ENCODE measurements around the gene FSTL4. TPM values are rescaled to one million over a fixed set of nuclear protein-coding genes. Genes with fewer than 3 reads are reported as not detected.

FSTL4 gene
- total and polyA plus RNA-seq, 4 donors = 0.42 TPM; not detected in 3

- H3K4me3 ChIP-seq (ENCODE audit: low read length in 2 of 2) = no peak overlapping the region
- intact Hi-C loops (cut with DNase I) = no loop called here
- WGBS, 2 donors = 44 to 54% methylated on average over 5 of the region's 5 CpGs
- H3K27me3 ChIP-seq (ENCODE audit: control insufficient read depth in 1 of 2, insufficient read depth in 2 of 2, low read length in 1 of 2) = no peaks in the 10 kb centered on the region
- DNase-seq (no peak), ATAC-seq (ENCODE audit: low FRiP score) (no peak)
- no peaks in the 10 kb centered on the region for H3K9me3 ChIP-seq (ENCODE audit: control insufficient read depth, low read length)
- no peaks in the 10 kb centered on the region for H3K4me1 ChIP-seq (ENCODE audit: control insufficient read depth in 1 of 2, insufficient read depth in 2 of 2, low read length in 2 of 2)
- no peaks in the 10 kb centered on the region for H3K36me3 ChIP-seq (ENCODE audit: control insufficient read depth in 1 of 2, insufficient read depth in 2 of 2, low read length in 1 of 2)
- H3K27ac ChIP-seq (ENCODE audit: low read depth in 1 of 2, low read length in 2 of 2) = no peak overlapping the region
Observed at GRCh38 chr5:133319905-133320520, 292.3 kb downstream of the FSTL4 start.

DNA sequence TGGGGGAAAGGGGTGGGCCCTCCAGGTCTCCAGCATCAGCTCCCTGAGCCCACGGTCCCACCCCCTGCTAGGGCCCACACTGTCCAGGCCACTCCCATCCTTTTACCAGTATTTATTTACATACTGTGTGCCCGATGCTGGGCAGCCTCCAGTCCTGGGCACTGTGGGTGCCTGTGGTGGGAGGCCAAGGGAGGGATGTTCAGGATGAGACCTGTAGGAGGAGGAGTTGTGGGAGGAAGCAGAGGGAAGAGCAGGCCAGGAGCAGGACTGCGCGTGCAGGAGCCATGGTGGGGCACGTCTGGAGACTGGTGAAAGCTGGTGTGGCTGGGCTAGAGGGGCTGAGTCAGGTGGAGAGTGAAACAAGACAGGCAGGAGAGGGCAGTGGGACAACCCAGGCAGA is 293.1 kb downstream of the FSTL4 start:
- ATAC-seq (ENCODE audit: low FRiP score) (no peak), DNase-seq (no peak)
- Histone ChIP-seq H3K36me3 (ENCODE audit: control insufficient read depth in 1 of 2, insufficient read depth in 2 of 2, low read length in 1 of 2) (no peaks in the 10 kb centered on the region), H3K9me3 (ENCODE audit: control insufficient read depth, low read length) (no peaks in the 10 kb centered on the region), H3K27ac (ENCODE audit: low read depth in 1 of 2, low read length in 2 of 2) (no peak overlapping the region), H3K4me3 (ENCODE audit: low read length in 2 of 2) (no peak overlapping the region), H3K27me3 (ENCODE audit: control insufficient read depth in 1 of 2, insufficient read depth in 2 of 2, low read length in 1 of 2) (no peaks in the 10 kb centered on the region), H3K4me1 (ENCODE audit: control insufficient read depth in 1 of 2, insufficient read depth in 2 of 2, low read length in 2 of 2) (no peaks in the 10 kb centered on the region)
- intact Hi-C loops (cut with DNase I) = no loop called here
- 58 to 63% methylated on average over 5 of the region's 5 CpGs for WGBS, 2 donors

DNA sequence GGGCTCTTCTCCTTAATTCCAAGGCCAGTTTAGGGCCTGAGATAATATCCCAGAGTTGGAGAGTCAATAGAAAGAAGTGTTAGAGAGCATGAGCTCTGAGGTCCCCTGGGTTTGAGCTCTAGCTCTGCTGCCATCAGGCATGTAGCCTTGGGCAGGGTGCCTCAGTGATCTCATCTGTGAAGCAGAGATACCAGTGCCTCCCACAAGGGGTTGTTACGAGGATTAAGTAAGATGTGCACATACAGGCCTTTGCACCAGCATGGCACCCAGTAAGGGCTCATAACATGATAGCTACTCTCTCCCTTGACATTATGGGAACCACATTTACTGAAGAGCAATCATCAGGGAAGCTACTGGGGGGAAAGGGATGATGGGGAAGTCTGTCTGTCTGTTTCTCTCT is 294.8 kb downstream of the FSTL4 start:
- no peaks in the 10 kb centered on the region for H3K4me1 ChIP-seq (ENCODE audit: control insufficient read depth in 1 of 2, insufficient read depth in 2 of 2, low read length in 2 of 2)
- intact Hi-C loops (cut with DNase I) = no loop called here
- no peaks in the 10 kb centered on the region for H3K27me3 ChIP-seq (ENCODE audit: control insufficient read depth in 1 of 2, insufficient read depth in 2 of 2, low read length in 1 of 2)
- no peak overlapping the region for H3K4me3 ChIP-seq (ENCODE audit: low read length in 2 of 2)
- ATAC-seq (ENCODE audit: low FRiP score) = no peak
- no peak for DNase-seq
- no peaks in the 10 kb centered on the region for H3K9me3 ChIP-seq (ENCODE audit: control insufficient read depth, low read length)
- no peak overlapping the region for H3K27ac ChIP-seq (ENCODE audit: low read depth in 1 of 2, low read length in 2 of 2)
- no peaks in the 10 kb centered on the region for H3K36me3 ChIP-seq (ENCODE audit: control insufficient read depth in 1 of 2, insufficient read depth in 2 of 2, low read length in 1 of 2)
- WGBS, 2 donors = 35 to 53% methylated on average over 1 of the region's 1 CpG

GRCh38 chr5:133316346-133317343 is 295.7 kb downstream of the FSTL4 start:
- H3K9me3 ChIP-seq (ENCODE audit: control insufficient read depth, low read length) = no peaks in the 10 kb centered on the region
- WGBS, 2 donors = 75 to 80% methylated on average over 22 of the region's 22 CpGs
- intact Hi-C loops (cut with DNase I) = no loop called here
- H3K4me3 ChIP-seq (ENCODE audit: low read length in 2 of 2) = no peak overlapping the region
- DNase-seq (no peak), ATAC-seq (ENCODE audit: low FRiP score) (no peak)
- H3K27ac ChIP-seq (ENCODE audit: low read depth in 1 of 2, low read length in 2 of 2) = no peak overlapping the region
- H3K4me1 ChIP-seq (ENCODE audit: control insufficient read depth in 1 of 2, insufficient read depth in 2 of 2, low read length in 2 of 2) = no peaks in the 10 kb centered on the region
- H3K36me3 ChIP-seq (ENCODE audit: control insufficient read depth in 1 of 2, insufficient read depth in 2 of 2, low read length in 1 of 2) = no peaks in the 10 kb centered on the region
- no peaks in the 10 kb centered on the region for H3K27me3 ChIP-seq (ENCODE audit: control insufficient read depth in 1 of 2, insufficient read depth in 2 of 2, low read length in 1 of 2)

DNA sequence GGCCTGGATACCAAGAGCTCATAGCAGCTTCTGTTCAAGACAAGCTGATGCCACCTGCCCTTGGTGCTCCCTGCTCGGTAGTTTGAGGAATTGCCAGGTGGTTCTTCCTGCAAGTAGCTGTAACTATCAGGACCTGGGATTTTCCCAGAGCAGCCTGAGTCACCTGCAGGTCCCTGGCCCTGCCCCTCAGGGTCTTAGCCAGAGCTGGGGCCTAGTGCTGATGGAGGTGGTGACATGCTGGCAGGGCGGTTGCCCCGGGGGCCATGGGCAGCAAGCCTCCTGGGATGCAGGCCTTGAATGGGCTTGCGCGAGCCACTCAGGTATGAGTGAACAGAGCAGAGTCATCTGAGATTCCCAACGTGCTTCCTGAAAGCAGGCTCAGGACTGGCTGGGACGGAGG is 298.3 kb downstream of the FSTL4 start:
- Histone ChIP-seq H3K36me3 (ENCODE audit: control insufficient read depth in 1 of 2, insufficient read depth in 2 of 2, low read length in 1 of 2) (no peaks in the 10 kb centered on the region), H3K4me3 (ENCODE audit: low read length in 2 of 2) (no peak overlapping the region), H3K9me3 (ENCODE audit: control insufficient read depth, low read length) (no peaks in the 10 kb centered on the region), H3K4me1 (ENCODE audit: control insufficient read depth in 1 of 2, insufficient read depth in 2 of 2, low read length in 2 of 2) (no peaks in the 10 kb centered on the region), H3K27me3 (ENCODE audit: control insufficient read depth in 1 of 2, insufficient read depth in 2 of 2, low read length in 1 of 2) (no peaks in the 10 kb centered on the region), H3K27ac (ENCODE audit: low read depth in 1 of 2, low read length in 2 of 2) (no peak overlapping the region)
- DNase-seq = no peak
- intact Hi-C loops (cut with DNase I) = no loop called here
- no peak for ATAC-seq (ENCODE audit: low FRiP score)
- WGBS, 2 donors = 84 to 89% methylated on average over 7 of the region's 7 CpGs

GRCh38 chr5:133311176-133311575 is 301.2 kb downstream of the FSTL4 start:
- intact Hi-C loops (cut with DNase I) = no loop called here
- Histone ChIP-seq H3K9me3 (ENCODE audit: control insufficient read depth, low read length) (no peaks in the 10 kb centered on the region), H3K27ac (ENCODE audit: low read depth in 1 of 2, low read length in 2 of 2) (no peak overlapping the region), H3K27me3 (ENCODE audit: control insufficient read depth in 1 of 2, insufficient read depth in 2 of 2, low read length in 1 of 2) (no peaks in the 10 kb centered on the region), H3K4me3 (ENCODE audit: low read length in 2 of 2) (no peak overlapping the region), H3K4me1 (ENCODE audit: control insufficient read depth in 1 of 2, insufficient read depth in 2 of 2, low read length in 2 of 2) (no peaks in the 10 kb centered on the region), H3K36me3 (ENCODE audit: control insufficient read depth in 1 of 2, insufficient read depth in 2 of 2, low read length in 1 of 2) (no peaks in the 10 kb centered on the region)
- no peak for ATAC-seq (ENCODE audit: low FRiP score)
- WGBS, 2 donors = 90 to 91% methylated on average over 4 of the region's 4 CpGs
- no peak for DNase-seq

DNA sequence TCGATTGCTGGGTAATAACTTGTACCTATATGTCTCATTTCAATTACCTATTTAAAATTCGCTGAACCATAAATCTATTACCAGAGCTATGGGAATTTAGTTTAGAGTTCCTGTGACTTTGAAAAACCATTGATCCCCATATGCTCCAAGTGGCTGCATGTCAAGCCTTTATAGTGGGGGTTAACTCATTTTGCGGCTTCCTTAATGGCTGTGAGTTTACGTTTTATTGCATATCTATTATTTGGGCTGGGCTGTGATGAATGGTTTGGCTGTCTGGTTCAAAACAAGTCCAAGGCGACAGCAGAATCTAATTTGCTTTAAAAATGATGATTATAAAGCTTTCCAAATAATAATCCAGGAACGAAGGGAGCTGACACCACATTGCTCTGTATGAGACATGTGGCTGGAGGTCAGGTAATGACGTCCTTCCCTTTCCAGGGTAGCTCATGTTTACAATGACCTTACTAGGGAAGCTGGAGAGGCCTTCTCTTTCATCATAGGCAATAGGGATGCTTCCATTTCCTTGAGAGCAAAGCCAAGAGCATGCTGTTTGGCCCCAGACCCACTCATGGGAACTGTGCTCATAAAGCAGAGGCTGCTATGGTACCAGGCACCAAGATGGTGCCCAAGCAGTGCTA is 302.2 kb downstream of the FSTL4 start:
- no peak for DNase-seq
- H3K4me3 ChIP-seq (ENCODE audit: low read length in 2 of 2) = no peak overlapping the region
- no peaks in the 10 kb centered on the region for H3K36me3 ChIP-seq (ENCODE audit: control insufficient read depth in 1 of 2, insufficient read depth in 2 of 2, low read length in 1 of 2)
- no peak overlapping the region for H3K27ac ChIP-seq (ENCODE audit: low read depth in 1 of 2, low read length in 2 of 2)
- 76 to 81% methylated on average over 7 of the region's 7 CpGs for WGBS, 2 donors
- no peaks in the 10 kb centered on the region for H3K4me1 ChIP-seq (ENCODE audit: control insufficient read depth in 1 of 2, insufficient read depth in 2 of 2, low read length in 2 of 2)
- intact Hi-C loops (cut with DNase I) = no loop called here
- peak; percentile 24 for ATAC-seq (ENCODE audit: low FRiP score)
- H3K9me3 ChIP-seq (ENCODE audit: control insufficient read depth, low read length) = no peaks in the 10 kb centered on the region
- H3K27me3 ChIP-seq (ENCODE audit: control insufficient read depth in 1 of 2, insufficient read depth in 2 of 2, low read length in 1 of 2) = no peaks in the 10 kb centered on the region

- intact Hi-C loops (cut with DNase I) = no loop called here
- WGBS, 2 donors = 76 to 78% methylated on average over 6 of the region's 6 CpGs
- H3K27me3 ChIP-seq (ENCODE audit: control insufficient read depth in 1 of 2, insufficient read depth in 2 of 2, low read length in 1 of 2) = no peaks in the 10 kb centered on the region
- H3K4me3 ChIP-seq (ENCODE audit: low read length in 2 of 2) = no peak overlapping the region
- H3K27ac ChIP-seq (ENCODE audit: low read depth in 1 of 2, low read length in 2 of 2) = no peak overlapping the region
- ATAC-seq (ENCODE audit: low FRiP score) (no peak), DNase-seq (no peak)
- H3K36me3 ChIP-seq (ENCODE audit: control insufficient read depth in 1 of 2, insufficient read depth in 2 of 2, low read length in 1 of 2) = no peaks in the 10 kb centered on the region
- H3K4me1 ChIP-seq (ENCODE audit: control insufficient read depth in 1 of 2, insufficient read depth in 2 of 2, low read length in 2 of 2) = no peaks in the 10 kb centered on the region
- H3K9me3 ChIP-seq (ENCODE audit: control insufficient read depth, low read length) = no peaks in the 10 kb centered on the region
Observed at GRCh38 chr5:133309166-133309795, 303.1 kb downstream of the FSTL4 start.
